Tibial nerve (tissue), 4 donors: ENCODE results near the gene TMEM231. TPM values are rescaled to one million over a fixed set of nuclear protein-coding genes. Genes with fewer than 3 reads are reported as not detected.
A peak's percentile ranks its signal among the peaks of the same experiment; 100 is the strongest.
"Not testable (repeated sequence)": the region's sequence is repeated elsewhere in the genome, so short reads cannot be mapped to it uniquely, and the experiment has no call there.

Experiments
- DNase-seq, 2 donors: peaks; one replicate each; pipeline ENCODE4 v3.0.0-alpha.2; 2019; ENCODE audit warnings: low spot score in 2 of 2
- H3K27ac ChIP-seq, 4 donors: fragments of 200-600 bp; sonication (generic) in 3 of 4; one replicate each; pipeline ENCODE4 v1.5.1; 2017 to 2019; ENCODE audit warnings: mild to moderate bottlenecking in 1 of 4
- H3K27me3 ChIP-seq, 2 donors: fragments of 200-600 bp; sonication (generic) in 1 of 2; one replicate each; pipeline versions ENCODE4 v1.5.1 to v1.6.0; 2017 to 2019
- H3K36me3 ChIP-seq, 3 donors: fragments of 200-600 bp; sonication (generic); one replicate each; pipeline ENCODE4 v1.5.1; 2018 to 2019
- H3K4me1 ChIP-seq, 4 donors: fragments of 200-600 bp; sonication (generic) in 3 of 4; one replicate each; pipeline ENCODE4 v1.5.1; 2017 to 2019
- H3K4me3 ChIP-seq, 4 donors: fragments of 200-600 bp; sonication (generic) in 3 of 4; one replicate each; pipeline ENCODE4 v1.5.1; 2017 to 2019; ENCODE audit warnings: mild to moderate bottlenecking in 1 of 4, moderate library complexity in 1 of 4
- H3K9me3 ChIP-seq, 4 donors: fragments of 200-600 bp; sonication (generic) in 3 of 4; one replicate each; pipeline ENCODE4 v1.5.1; 2017 to 2019
- EP300 ChIP-seq, 2 donors: sonication (generic); formaldehyde crosslinking; IDR thresholded peaks; one replicate each; pipeline ENCODE4 v1.6.1; 2017; ENCODE audit warnings: antibody characterized with exemption in 2 of 2, mild to moderate bottlenecking in 1 of 2
- POLR2A ChIP-seq, 2 donors: fragments of 450-650 bp; IDR thresholded peaks; one replicate each; pipeline ENCODE4 v1.6.1; 2017; ENCODE audit warnings: antibody characterized with exemption in 2 of 2, mild to moderate bottlenecking in 2 of 2, moderate library complexity in 2 of 2
- WGBS, 2 donors: methylation state at CpG; one replicate each; pipeline ENCODE4 v1.1.5; 2018; 5-methylcytosine and 5-hydroxymethylcytosine counted together
- total RNA-seq, 4 donors: library from RNA; depleted of rRNA; stranded (reverse); fragments of >200 nt; gene quantifications; one replicate each; pipeline ENCODE4 v1.1.0, GENCODE V29; 2016
- TF ChIP-seq, protein P1 (sequence below), 5 experiments: fragments of 200-600 bp in 3 of 5; fragments of 450-650 bp in 2 of 5; sonication (generic) in 3 of 5; IDR thresholded peaks; one replicate each; pipeline ENCODE4 v1.5.1; 2016 to 2019; ENCODE audit warnings: antibody characterized with exemption in 5 of 5, mild to moderate bottlenecking in 3 of 5, moderate library complexity in 2 of 5

Gene TMEM231
- total RNA-seq = 10 to 100 TPM; 10.3 to 14.5 (median 12.1) TPM

DNA sequence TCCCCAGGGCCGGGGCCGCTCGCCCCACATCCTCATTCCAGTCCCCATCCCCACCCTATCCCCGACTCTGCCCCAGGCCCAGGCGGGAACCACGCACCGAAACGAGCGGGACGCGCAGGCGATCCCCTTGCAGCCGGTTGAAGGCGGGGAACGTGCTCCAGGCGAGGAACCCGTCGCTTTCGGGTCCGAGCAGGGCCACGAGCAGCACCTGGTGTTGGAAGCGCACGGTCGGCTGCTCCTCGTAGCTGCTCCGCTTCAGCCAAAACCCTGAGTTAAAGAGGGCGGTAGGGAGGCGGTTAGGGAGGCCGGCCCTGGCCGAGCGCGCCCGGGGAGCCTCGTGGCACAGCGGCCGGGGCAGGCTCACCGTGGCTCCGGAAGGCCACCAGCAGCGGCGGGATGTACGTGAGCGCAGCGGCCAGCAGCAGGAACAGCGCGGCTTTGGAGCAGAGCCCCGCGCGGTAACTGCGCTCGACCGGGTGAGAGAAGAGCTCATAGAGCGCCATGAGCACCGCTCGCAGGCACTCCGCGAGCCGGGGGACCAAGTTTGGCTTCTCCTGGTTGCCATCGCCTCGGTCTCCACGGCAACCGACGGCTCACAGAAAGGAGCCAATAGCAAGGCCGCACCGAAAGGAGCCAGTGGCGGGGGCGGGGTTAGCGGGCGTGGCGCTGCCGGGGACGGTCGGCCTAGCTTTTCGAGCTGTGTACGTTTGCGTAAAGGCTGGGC, at the start of gene TMEM231:
TSS of gene TMEM231 (minus strand) at position 546 of the 724 bp plus-strand sequence. CDS start at position 503, 43 bp downstream.
- peak within 1 kb of the TSS; percentile 70 to 93 (median 82) for H3K27ac ChIP-seq
- H3K36me3 ChIP-seq = no peaks in the 10 kb centered on the region
- no peaks in the 10 kb centered on the region for H3K9me3 ChIP-seq
- peaks cover 0 to 24% (median 5%) of the 10 kb centered on the region in 4 donors for H3K4me1 ChIP-seq
- 0 to 1% methylated on average over 18 to 71 of the region's 75 CpGs for WGBS, 2 donors
- DNase-seq = peak; percentile 97
- peak within 1 kb of the TSS; percentile 70 to 95 (median 86) for H3K4me3 ChIP-seq
- H3K27me3 ChIP-seq = no peaks in the 10 kb centered on the region
- TF ChIP-seq, protein P1, sequence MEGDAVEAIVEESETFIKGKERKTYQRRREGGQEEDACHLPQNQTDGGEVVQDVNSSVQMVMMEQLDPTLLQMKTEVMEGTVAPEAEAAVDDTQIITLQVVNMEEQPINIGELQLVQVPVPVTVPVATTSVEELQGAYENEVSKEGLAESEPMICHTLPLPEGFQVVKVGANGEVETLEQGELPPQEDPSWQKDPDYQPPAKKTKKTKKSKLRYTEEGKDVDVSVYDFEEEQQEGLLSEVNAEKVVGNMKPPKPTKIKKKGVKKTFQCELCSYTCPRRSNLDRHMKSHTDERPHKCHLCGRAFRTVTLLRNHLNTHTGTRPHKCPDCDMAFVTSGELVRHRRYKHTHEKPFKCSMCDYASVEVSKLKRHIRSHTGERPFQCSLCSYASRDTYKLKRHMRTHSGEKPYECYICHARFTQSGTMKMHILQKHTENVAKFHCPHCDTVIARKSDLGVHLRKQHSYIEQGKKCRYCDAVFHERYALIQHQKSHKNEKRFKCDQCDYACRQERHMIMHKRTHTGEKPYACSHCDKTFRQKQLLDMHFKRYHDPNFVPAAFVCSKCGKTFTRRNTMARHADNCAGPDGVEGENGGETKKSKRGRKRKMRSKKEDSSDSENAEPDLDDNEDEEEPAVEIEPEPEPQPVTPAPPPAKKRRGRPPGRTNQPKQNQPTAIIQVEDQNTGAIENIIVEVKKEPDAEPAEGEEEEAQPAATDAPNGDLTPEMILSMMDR (IDR thresholded peaks at IDR 0.05) = no peak
- TF ChIP-seq POLR2A (IDR thresholded peaks at IDR 0.05) = peak in 1 of 2 donors; percentile 69
- peak in 1 of 2 donors; percentile 83 for TF ChIP-seq EP300 (IDR thresholded peaks at IDR 0.05)

- Histone ChIP-seq H3K4me3 (no peak overlapping the region), H3K36me3 (peaks cover 2 to 96% (median 21%) of the 10 kb centered on the region in 3 donors), H3K27me3 (no peaks in the 10 kb centered on the region), H3K9me3 (no peaks in the 10 kb centered on the region), H3K27ac (no peak overlapping the region), H3K4me1 (no peaks in the 10 kb centered on the region)
- DNase-seq = no peak
- WGBS, 2 donors = 81 to 93% methylated on average over 4 of the region's 4 CpGs
- TF ChIP-seq POLR2A (IDR thresholded peaks at IDR 0.05) (no peak), EP300 (IDR thresholded peaks at IDR 0.05) (no peak)
- TF ChIP-seq, protein P1 (IDR thresholded peaks at IDR 0.05) = no peak
These were observed 47.2 kb upstream of the TMEM231 start for GRCh38 chr16:75603241-75603640.

DNA sequence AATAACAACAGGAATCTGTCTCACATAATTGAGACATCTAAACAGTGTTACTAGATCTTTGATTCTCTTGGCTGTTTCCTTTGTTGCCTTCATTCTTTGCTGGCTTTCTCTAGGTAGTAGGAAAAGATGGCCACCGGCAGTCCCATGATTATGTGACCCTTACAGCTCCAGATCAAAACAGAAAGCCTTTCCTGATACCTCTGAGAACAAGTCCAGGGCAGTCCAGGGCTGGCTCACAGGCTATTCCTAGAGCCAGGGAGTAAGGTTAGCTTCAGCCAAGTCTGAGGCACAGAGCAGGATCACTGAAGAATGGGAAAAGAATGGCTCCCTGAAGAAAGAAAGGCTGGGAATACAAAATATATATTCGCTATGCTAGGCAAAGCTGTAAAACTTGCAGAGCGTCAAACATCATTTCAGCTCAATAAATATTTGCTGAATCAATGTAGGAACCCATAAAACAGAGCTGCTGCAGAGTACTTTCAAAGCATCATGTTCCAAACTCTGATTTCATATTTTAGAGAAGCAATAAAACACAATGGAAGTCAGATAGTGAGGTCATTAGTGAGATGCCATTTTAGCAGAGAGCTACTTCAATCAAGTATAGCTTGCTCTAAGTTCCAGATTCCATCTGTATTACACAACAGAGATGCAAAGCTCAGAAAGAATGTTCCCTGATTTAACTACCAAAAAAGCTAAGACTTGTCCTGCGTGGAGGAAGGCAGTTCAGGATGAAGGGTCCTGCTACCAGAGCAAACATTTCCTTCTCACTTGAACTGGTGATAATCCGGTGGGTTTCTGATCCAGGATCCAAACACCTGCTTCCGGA, 43.6 kb upstream of the TMEM231 start:
- Histone ChIP-seq H3K27ac (no peak overlapping the region), H3K27me3 (no peaks in the 10 kb centered on the region), H3K4me3 (no peak overlapping the region), H3K4me1 (no peaks in the 10 kb centered on the region), H3K36me3 (peaks cover 2 to 77% (median 21%) of the 10 kb centered on the region in 3 donors), H3K9me3 (no peaks in the 10 kb centered on the region)
- TF ChIP-seq, protein P1 (IDR thresholded peaks at IDR 0.05) = no peak
- TF ChIP-seq EP300 (IDR thresholded peaks at IDR 0.05) (no peak), POLR2A (IDR thresholded peaks at IDR 0.05) (no peak)
- 75 to 84% methylated on average over 6 of the region's 6 CpGs for WGBS, 2 donors
- no peak for DNase-seq

DNA sequence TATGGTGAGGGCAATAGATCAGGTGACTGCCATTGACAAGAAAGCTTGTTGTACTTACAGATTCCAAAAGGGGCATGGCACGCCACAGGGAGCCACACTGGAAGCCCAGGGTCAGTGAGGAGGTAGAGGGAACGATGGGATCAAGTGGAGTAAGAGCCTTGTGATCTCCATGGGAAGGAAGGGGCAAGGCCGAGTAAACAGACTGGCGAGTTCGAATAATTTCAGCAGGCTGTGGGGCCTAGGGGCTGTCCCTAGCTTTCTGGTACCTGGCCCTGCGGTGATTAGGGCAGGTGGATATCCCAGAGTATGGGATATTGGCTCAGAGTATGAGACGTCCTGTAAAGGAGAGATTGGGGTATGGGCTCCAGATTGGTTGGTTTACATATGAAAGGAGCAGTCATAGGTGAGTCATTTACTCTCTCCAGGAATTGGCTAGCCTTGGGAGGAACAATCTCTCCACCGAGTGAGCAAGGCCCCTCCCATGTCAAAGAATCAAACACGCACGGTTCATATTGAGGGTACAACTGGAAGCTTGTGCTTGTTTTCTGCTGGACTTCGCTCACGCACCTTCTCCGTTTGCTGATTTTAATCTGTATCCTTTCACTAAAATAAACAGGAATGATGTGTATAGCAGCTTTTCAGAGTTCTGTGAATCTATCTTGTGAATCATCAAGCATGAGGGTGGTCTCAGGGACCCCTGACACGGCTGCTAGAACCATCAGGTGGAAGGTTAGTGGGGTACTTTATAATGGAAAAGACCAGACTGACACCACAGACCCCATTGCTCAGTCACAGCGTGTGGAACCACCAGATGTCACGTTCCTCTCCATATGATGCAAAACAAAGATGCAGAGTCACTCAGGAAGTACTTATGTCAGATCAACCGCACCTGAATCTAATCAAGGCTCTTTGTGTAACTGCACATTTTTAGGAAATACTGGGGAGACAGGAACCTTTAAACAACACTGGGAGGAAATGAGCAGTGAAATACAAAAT, 38.1 kb upstream of the TMEM231 start:
- H3K27me3 ChIP-seq = no peaks in the 10 kb centered on the region
- TF ChIP-seq EP300 (IDR thresholded peaks at IDR 0.05) = no peak
- no peak for TF ChIP-seq POLR2A (IDR thresholded peaks at IDR 0.05)
- H3K36me3 ChIP-seq = peaks cover 0 to 34% (median under 1%) of the 10 kb centered on the region in 3 donors
- H3K27ac ChIP-seq = peak overlapping the region in 1 of 4 donors; percentile 13
- DNase-seq = no peak
- WGBS, 2 donors = 76% methylated on average over 17 of the region's 17 CpGs
- no peaks in the 10 kb centered on the region for H3K9me3 ChIP-seq
- H3K4me1 ChIP-seq = peaks cover 0 to 22% (median 6%) of the 10 kb centered on the region in 4 donors
- no peak overlapping the region for H3K4me3 ChIP-seq

DNA sequence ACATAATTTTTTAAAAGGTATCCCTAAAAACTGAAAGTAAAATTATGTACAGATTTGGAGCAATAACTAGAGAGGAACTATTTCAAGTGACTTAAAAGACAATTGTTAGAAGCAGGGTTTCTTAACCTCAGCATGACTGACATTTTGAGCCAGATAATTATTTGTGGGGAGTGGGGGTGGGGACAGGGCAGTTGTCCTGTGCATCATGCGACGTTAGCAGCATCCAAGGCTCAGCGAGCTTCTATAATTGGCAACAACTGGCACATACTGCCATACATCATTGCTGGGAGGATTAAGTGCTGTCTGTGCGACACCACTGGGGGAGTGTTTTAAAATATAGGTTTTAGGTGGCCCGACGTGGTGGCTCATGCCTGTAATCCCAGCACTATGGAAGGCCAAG, 37.3 kb upstream of the TMEM231 start:
- no peak overlapping the region for H3K4me3 ChIP-seq
- H3K4me1 ChIP-seq = peaks cover 0 to 22% (median 6%) of the 10 kb centered on the region in 4 donors
- WGBS, 2 donors = 77 to 83% methylated on average over 6 of the region's 6 CpGs
- no peak overlapping the region for H3K27ac ChIP-seq
- H3K9me3 ChIP-seq = no peaks in the 10 kb centered on the region
- peaks cover 0 to 26% (median 0%) of the 10 kb centered on the region in 3 donors for H3K36me3 ChIP-seq
- TF ChIP-seq POLR2A (IDR thresholded peaks at IDR 0.05) = no peak
- TF ChIP-seq EP300 (IDR thresholded peaks at IDR 0.05) = no peak
- TF ChIP-seq, protein P1 (IDR thresholded peaks at IDR 0.05) = no peak
- no peak for DNase-seq
- H3K27me3 ChIP-seq = no peaks in the 10 kb centered on the region

- DNase-seq, H3K27ac ChIP-seq, H3K4me3 ChIP-seq, H3K27me3 ChIP-seq, H3K9me3 ChIP-seq: not testable (repeated sequence)
- Histone ChIP-seq H3K4me1 (peaks cover 0 to 22% (median 6%) of the 10 kb centered on the region in 4 donors), H3K36me3 (peaks cover 0 to 12% (median 0%) of the 10 kb centered on the region in 3 donors)
- WGBS, 2 donors = 41 to 44% methylated on average over 9 of the region's 9 CpGs
These were observed 35.9 kb upstream of the TMEM231 start for GRCh38 chr16:75591927-75592326.
